GM19099 (cell line): Measurements from ENCODE around the gene ADGRG2.

ENCODE experiments used
- POLR2A ChIP-seq: IDR thresholded peaks from 3 replicates; pipeline ENCODE4 v1.6.1; 2011; ENCODE audit warnings: low read depth; ENCODE audit not compliant: insufficient read length; ENCODE audit errors: extremely low read depth

ADGRG2 gene

DNA sequence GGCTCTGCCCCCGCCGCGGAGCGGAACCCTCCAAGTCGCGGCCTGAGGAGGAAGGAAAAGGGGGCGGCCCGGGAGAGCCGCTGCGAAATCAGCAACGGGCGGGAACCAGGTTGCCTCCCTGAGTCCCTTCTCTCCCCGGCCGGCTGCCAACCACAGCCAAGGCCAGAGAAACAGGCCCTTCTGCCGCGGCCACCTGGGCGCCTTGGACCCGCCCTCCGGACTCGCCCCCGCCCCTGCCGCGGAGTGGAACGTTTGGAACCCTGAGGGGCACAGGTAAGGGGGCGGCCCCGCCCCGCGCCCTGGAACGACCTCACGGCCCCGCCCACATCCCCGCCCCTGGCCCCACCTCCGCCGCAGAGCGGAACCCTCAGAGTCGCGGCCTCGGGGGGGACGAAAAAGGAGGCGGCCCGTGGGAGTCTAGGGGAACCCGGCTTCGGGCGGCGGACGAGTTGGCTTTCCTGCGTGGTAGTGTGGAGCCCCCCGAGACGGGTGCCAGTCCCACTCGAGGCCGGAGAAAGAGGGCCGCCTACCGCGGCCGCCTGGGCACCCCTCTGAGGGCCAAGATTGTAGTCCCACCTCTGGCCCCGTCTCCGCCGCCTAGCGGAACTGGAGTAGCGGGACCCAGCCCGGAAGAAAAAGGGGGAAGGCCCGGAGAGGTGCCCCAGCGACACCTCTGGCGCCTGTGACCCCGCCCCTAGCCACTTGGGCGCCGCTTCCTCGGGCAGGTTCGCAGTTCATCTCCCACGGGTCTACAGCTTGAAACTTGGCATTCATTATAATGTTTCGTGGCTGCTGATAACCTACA is 137.7 kb downstream of the ADGRG2 start:
- TF ChIP-seq POLR2A, result peak; percentile 76

GRCh38 chrX:18983666-18984380 is 138.4 kb downstream of the ADGRG2 start, which contains the start of gene PHKA2:
PHKA2 (minus strand) TSS chrX:18984114; CDS start chrX:18983932, 182 bp downstream.
- no peak for TF ChIP-seq POLR2A

DNA sequence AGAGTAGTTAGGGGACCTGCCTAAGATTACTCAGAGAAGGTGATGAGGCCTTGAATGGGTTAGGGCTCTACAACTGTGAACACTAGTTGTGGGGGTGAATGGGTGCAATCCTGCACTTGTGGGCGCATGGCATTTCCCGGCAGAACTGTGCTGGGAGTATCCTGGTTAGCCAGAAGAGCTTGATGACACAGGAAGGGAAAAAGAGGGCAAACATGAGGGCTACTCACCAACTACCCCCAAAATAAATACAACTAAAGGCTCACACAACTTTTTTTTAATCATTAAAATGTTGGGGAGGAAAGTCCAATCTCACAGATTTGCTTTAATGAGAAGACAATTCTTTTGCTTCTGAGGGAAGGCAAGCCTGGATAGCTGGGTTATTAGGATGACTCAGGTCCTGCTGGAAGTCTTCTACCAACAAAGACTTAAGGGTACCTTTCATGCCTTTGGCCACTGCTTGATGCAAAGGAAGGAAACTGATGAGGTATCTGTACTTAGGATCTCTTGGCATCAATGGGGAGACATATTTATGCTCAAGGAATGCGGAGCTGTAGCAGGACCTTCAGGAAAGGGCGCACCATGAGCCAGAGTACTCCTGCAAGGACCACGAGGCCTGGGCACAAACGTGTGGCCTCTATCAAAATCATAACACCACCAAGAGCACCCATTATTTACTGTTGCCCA is 141.0 kb downstream of the ADGRG2 start:
- no peak for TF ChIP-seq POLR2A

DNA sequence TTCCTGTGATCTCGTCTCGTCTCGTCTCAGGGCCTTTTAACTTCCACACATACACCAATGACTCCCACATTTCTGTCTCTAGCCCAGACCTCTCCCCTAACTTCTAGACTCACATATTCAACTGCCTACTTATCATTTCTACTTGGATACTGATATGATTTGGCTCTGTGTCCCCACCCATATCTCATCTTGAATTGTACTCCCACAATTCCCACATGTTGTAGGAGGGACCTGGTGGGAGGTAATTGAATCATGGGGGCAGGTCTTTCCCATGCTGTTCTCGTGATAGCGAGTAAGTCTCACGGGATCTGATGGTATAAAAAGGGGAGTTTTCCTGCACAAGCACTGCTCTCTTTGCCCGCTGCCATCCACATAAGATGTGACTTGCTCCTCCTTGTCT is 147.3 kb downstream of the ADGRG2 start:
- TF ChIP-seq POLR2A, result no peak

GRCh38 chrX:18973527-18974192 is 148.6 kb downstream of the ADGRG2 start:
- no peak for TF ChIP-seq POLR2A

DNA sequence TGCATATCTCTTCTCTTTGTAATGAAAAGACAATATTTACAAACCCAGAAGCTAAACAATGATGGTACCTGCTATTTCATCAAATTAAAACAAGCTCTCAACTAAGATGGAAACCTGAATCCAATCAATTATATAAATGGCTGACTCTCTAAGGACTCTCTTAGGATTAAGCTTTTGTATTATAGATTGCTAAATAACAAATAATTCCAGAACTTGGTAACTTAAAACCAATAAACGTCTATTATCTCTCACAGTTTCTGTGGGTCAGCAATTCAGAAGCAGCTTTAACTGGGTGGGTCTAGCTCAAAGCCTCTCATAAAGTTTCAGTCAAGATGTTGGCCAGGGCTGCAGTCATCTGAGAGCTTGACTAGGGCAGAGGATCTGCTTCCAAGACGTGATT is 150.8 kb downstream of the ADGRG2 start:
- TF ChIP-seq POLR2A, result no peak

DNA sequence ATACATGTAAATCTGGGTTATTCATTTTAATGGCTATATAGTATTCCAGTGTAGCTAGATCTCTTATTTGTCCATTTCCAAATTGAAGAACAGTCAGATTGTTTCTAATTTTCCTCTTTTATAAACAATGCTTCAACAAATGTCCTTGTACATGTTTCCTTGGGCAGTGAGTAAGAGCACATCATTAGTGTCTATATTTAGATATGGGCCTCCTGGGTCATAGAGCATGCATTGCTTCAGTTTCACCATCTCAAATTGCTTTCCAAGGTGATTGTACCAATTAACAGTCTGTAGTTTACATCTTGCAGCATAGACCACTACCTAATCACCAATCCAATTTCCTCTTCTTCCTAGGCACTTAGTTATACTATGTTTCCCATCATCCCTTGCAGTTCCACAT is 151.8 kb downstream of the ADGRG2 start:
- TF ChIP-seq POLR2A, result no peak

DNA sequence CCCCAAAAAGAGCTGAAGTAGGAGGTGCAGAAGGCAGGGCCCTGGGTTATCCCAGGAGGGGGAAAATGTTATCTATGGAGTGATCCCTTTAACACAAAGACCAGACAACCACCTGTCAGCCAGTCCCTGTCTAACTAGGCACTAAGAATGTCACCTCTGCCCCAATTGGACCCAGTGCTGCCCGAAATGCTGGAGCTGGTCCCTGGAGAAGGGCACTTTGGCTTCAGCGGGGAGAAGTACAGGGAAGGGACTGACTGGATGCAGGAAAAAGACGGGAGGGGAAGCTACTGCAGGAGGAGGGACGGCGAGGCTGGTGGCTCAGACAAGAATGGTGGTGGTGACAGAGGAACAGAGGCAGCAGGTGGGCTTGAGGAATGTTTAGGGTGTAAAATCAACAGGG is 155.6 kb downstream of the ADGRG2 start:
- TF ChIP-seq POLR2A, result no peak

- TF ChIP-seq POLR2A, result no peak
Measured at GRCh38 chrX:18964901-18965300, 157.4 kb downstream of the ADGRG2 start.

DNA sequence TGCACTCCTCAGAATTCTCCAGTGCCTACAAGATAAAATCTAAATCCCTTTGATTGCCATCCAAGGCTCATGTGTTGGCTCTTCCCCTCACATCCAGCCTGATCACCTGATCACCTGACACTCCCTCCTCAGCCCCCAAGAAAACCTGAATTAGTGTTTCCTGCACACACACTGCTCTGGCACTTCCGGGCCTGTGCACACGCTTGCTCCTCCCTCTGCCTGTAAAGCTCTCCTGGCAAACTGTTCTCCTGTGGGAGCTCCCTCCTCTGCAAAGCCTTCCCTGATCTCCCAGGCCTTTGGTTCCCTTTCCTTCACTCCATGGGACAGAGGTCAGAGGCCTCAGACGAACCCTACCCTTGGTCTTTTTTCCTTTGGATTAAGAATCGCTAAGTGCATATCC is 158.2 kb downstream of the ADGRG2 start:
- TF ChIP-seq POLR2A, result no peak

- TF ChIP-seq POLR2A, result no peak
Measured at GRCh38 chrX:18962329-18962728, 159.9 kb downstream of the ADGRG2 start.

- TF ChIP-seq POLR2A, result no peak
Measured at GRCh38 chrX:18961686-18962085, 160.6 kb downstream of the ADGRG2 start.

DNA sequence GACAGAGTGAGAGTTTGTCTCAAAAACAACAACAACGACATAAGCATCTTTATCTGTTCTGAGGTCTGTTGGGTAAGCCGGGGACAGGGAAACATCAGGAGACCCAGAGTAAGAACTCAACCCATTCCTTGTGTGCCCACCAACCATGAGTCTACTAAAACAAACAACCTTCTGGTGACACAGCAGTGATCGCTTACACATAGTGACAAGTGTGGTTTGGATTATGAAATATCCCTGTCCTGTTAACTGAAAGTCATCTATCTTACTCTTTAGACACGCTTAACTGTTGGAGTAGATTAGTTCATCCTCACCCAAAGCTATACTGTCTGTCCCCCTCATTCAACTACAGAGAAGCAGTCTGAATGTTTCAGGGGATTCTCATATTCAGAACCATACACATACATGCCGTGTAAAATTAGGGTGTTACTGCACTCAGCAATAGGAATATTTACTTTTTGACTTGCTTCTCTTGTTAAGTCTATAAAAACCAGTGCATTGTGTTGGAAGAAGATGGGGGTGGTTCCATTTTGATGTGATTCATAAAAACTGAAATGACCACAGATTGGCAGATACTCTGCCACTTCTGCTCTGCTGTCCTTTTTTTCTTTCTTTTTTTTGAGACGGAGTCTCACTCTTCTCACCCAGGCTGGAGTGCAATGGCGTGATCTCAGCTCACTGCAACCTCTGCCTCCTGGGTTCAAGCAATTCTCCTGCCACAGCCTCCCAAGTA is 165.8 kb downstream of the ADGRG2 start:
- TF ChIP-seq POLR2A, result no peak

- TF ChIP-seq POLR2A, result no peak
Measured at GRCh38 chrX:18955676-18956075, 166.6 kb downstream of the ADGRG2 start.
